Measurements from ENCODE around the gene PCOLCE2.

Gene PCOLCE2

GRCh38 chr3:142808103-142808917, 80.6 kb downstream of the PCOLCE2 start:
- no peak for DNase-seq

GRCh38 chr3:142802891-142803290, 86.0 kb downstream of the PCOLCE2 start:
- no peak for DNase-seq

GRCh38 chr3:142801746-142802145, 87.1 kb downstream of the PCOLCE2 start:
- DNase-seq = no peak

GRCh38 chr3:142796823-142797222, 92.1 kb downstream of the PCOLCE2 start:
- no peak for DNase-seq

GRCh38 chr3:142795332-142795731, 93.6 kb downstream of the PCOLCE2 start:
- no peak for DNase-seq

- DNase-seq = no peak
These were observed 94.4 kb downstream of the PCOLCE2 start for GRCh38 chr3:142794508-142794907.

GRCh38 chr3:142787719-142788118, 101.2 kb downstream of the PCOLCE2 start:
- no peak for DNase-seq

- no peak for DNase-seq
These were observed 102.9 kb downstream of the PCOLCE2 start for GRCh38 chr3:142785996-142786395.

GRCh38 chr3:142784228-142784627, 104.7 kb downstream of the PCOLCE2 start:
- no peak for DNase-seq

- DNase-seq = no peak
These were observed 106.3 kb downstream of the PCOLCE2 start for GRCh38 chr3:142782616-142783015.

- no peak for DNase-seq
These were observed 109.3 kb downstream of the PCOLCE2 start for GRCh38 chr3:142779591-142779990.

GRCh38 chr3:142778541-142778940, 110.3 kb downstream of the PCOLCE2 start:
- no peak for DNase-seq

GRCh38 chr3:142777927-142778326, 111.0 kb downstream of the PCOLCE2 start:
- no peak for DNase-seq

GRCh38 chr3:142768338-142768737, 120.5 kb downstream of the PCOLCE2 start:
- no peak for DNase-seq
